Activated CD4-positive, alpha-beta T cell treated with anti-CD3 and anti-CD28 coated beads, Interleukin-2, Interleukin-6, amounts not matched to agents 100 ng/mL and 50 ng/mL, durations not matched to agents 16 hours and 8 hours (primary cell): Measurements from ENCODE around the gene SNX30.

Experiments used
- DNase-seq: peaks from one replicate; pipeline ENCODE4 v3.0.0-alpha.2; 2020

SNX30 gene

GRCh38 chr9:112785986-112786385, 35.4 kb downstream of the SNX30 start:
- DNase-seq: no peak

GRCh38 chr9:112786829-112787520, 36.4 kb downstream of the SNX30 start:
- DNase-seq: no peak

GRCh38 chr9:112787978-112788377, 37.4 kb downstream of the SNX30 start:
- no peak for DNase-seq

DNA sequence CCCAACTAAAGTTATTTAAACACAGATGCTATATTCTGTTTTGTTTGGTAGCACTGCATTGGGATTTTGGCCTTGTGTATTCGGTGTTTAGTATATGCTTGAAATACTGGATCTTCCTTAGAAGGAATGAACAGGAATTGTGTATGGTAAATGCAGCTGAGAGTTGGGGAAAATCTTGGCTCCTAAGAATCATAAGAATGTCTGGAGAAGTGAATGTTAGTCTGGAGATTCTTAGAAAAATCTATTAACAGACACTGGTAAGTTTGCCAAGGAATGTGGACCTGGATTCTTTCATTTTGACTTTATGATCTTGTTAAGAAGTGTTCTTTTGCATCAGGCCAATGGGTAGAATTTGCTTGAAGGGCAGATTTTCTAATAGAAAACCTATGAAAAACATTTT, 38.9 kb downstream of the SNX30 start:
- DNase-seq: no peak

DNA sequence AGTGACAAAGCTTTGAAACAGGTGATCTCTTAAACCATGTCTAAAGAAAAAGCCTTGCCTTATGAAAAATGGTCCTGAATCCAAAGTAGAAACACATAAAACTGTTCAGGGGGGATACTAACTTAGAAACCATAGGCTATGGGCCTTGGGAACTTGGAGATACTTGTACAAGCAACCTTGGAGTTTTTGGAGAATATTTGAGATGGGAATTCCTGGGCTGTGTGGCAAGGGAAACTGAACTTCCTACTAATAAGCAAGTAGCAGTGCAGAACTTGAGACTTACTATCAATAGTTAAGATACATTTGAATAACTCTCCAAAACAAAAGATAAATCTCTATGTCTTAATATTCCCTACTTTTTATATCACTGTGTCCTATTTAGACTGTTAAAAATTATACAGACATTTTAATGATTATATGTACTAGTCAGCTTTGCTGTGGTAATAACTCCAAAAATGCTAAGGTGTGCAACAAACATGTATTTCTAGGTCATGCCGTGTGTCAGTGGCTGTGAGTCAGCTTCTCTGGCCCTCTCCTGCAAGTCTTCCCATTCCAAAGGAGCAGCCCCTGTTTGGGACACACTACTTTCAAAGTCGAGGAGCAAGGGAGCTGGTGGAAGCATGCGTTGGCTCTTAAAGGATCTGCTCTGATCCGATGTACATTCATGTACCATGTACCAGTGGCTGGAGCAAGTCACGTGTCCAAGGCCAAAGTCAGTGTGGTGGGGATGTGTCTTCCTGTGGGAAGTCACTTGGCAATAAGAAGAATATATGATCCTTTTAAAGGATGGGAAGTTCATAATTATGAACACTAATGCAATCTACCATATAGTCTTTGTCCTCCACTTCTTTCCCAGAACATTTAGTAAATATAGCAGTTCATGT, 39.6 kb downstream of the SNX30 start:
- DNase-seq: no peak

GRCh38 chr9:112792670-112793069, 42.1 kb downstream of the SNX30 start:
- no peak for DNase-seq

DNA sequence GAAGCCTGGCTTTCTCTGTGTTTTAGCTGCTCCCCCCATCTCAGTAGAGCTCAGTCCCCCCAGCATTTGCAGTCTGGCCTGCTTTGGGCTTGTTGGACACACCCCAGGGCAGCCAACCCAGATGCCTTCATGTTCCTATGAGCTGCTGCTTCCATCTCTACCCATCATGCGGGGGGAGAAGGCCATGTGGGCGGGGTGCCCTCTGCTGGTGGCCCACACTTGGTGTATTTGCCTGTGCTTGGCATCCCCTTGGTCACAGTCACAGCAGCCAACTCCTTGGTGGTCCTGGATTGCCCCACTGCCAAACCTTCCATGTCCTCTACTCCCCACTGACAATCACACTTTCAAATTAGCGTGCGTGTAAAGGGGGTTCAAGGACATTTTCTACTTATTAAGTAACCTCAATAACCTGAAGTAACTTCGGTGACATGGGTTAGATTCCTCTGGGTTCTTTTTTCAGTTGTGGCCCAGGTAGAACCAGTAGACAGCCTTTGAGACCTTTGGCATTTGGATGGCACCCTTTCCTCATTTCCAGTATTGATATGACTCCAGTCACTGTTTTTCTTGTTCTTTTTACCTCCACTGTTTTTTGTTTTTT, 42.8 kb downstream of the SNX30 start:
- DNase-seq: peak; percentile 84

DNA sequence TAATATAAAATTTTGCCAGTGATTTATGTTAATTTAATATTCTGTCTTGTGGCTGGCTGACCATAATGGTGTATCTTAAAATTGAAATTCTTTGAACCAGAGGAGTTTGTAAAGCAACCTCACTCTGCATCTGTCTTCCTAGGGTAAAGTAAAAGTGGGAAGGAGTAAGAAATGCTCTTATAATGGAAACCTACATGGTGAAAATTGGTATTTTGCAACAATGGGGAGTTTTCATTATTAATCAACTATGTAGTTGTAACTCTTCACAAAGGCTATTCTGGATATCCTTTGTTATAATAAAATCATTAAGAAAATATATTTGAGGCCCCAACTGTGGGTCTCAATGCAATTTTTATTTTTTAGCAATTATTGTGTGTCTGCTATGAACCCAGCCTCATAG, 44.2 kb downstream of the SNX30 start:
- no peak for DNase-seq

DNA sequence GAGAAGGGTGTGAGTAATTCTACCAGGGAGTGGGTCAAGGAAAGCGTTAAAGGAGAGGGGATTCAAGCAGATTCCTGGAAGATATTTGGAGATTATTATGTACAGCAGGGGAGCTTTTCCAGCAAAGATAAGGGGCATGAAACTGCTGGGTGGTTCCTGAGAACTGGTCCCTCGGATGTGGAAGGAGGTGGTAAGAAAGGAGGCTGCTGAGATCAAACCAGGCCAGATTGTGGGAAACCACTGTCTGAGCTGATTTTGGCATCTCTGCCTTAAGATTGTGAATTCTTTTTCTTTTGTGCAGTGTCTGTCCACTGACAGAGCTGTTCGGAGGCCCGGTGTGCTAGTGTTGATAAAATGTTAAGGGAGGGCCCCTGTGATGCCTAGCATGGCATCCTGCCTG, 45.4 kb downstream of the SNX30 start:
- no peak for DNase-seq

DNA sequence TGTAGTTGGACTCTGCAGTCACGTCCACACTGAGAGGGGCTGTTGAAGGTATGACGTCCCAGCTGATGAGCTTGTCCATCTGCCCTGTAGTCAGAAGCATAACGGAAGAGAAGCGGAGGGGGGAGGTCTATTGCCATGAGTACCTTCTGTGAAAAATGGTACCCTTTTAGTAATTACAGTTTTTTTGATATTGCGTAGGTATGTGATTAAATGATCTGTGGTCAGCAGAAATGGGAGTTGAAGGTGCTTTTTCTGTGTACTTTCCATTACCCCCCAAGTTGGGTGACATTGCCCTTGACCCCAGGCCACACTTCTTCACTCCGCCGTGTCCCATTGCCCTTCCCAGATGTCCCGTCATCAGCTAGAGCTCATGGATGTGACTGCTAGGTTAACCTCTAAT, 45.9 kb downstream of the SNX30 start:
- no peak for DNase-seq

DNA sequence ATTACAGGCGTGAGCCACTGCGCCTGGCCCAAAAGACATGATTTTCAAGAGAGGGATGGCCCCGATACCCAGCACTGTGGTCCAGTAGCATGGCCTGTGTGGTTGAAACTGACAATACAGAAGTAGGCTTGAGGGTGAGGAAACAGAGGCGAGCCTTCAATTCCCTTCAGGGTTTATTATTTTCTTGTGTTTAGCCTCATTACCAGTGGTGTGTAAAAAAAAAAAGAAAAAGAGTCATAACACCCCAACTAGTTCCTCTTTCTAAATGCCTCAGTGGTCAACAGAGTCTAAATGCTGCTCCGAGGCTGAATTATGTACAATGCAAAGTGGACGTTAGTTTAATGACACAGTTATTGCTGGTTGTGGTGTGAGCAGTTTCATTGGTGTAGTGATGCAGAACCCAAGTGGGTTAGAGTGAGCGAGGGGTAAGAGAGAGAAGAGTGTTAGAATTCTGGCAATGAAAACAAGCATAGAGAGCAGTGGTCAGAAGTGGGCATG, 58.8 kb downstream of the SNX30 start:
- DNase-seq: no peak

DNA sequence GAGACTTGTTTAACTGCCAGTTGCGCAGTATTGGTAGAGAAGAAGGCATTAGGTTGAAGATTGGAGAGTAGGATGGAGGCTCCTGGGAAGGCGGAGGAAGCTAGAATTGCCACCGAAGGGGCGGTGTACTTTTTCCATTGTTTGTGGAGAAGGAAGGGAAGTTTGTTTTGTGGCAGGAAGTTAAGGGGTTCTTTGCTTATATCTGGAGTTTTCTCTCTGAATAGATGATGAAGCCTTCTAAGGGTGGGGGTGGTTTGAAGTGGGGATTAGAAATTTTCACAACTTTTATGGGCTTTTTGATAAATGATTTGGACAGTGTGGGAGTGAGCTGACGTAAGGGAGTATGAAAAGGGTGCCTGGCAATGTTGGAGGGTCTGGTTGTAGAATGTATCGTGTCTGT, 59.3 kb downstream of the SNX30 start:
- DNase-seq: no peak

DNA sequence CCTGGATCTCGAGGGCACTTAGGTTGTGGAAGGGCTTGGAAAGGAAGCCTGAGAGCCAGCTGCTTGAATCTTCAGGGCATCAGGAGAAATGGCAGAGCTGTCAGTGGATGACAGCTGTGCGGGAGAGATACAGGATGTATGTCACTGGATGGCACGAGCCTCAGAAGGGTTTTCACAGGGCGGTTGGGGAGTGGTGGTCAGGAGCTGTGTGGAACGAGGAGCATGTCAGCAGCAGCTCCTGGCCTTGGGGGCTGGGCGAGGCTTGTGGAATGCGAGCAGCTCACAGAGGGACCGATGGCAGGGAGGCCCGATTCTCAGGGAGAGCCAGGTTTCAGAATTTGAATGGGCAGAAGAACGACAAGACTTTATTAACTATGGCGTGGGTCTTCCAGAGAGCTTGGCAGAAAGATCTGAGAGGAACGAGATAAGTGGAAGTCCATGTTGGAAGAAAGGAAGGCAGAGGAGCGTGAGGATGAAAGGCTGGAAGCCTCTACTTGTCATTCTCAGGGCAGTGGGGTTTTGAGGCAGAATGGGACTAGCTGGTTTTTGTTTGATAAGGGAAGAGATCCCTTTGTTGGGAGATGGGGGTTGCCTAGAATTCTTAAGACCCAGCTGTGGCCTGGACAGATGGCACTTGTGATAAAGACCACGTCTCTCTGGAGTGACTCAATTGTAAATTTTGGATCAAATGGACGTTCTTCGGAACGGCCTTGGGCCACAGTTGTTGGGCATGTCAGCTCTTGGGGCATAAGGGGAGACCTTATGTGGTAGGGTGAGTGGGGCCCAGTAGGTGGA, 60.3 kb downstream of the SNX30 start:
- no peak for DNase-seq

GRCh38 chr9:112811518-112811917, 61.0 kb downstream of the SNX30 start:
- no peak for DNase-seq

GRCh38 chr9:112815868-112816267, 65.3 kb downstream of the SNX30 start:
- DNase-seq: no peak

DNA sequence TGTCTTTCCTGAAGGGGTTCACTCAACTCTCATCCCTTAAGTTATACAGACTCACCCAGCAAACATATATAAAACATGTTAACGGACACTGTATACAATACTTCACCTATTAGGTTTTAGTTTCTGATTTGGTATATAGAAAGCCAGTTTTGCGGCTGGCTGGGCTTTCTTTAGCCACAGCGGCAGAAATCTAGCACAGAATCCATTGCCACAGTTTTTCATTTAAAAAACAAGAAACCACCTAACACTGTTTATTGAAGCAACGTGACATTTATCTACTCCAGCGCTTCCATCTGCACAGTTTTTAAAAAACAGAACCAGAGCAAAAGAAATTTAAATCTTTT, 67.3 kb downstream of the SNX30 start:
- no peak for DNase-seq

DNA sequence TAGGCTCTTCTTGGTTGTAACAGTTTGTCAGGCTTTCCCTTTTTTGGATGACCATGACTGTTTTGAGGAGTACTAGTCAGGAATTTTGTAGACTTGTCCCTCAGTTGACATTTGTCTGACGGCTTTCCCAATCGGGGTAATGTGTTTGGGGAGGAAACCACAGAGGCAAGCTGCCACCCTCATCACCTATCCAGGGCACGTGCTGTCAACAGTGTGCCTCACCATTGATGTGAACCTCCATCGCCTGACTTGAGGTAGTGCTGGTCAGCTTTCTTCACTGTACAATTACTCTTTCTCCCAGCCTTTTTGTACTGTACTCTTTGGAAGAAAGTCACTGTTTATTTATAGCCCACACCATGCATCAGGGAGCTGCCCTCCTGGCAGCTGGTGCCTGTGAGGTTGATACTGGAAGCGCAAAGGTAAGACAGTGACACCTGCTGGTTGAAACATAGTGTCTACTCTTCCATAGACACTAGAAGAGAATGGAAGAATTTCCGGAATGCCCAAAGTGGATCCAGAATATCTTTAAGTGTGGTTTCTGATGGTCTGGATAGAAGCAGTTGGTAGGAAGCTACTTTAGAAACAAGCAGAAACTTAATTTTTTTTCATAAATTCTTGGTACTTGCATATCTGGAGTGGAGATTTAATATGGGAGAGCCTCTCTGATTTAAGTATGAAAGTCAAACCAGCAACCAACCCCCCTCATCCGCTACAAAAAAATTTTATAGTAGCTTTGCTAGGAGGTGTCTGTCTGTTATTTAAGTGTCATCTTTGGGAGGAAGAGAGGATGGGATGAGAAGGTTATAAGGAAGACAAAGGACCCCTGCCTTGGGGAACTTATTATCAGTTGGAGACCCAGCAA, 69.3 kb downstream of the SNX30 start:
- DNase-seq: peak; percentile 24

- no peak for DNase-seq
These were observed 70.3 kb downstream of the SNX30 start for GRCh38 chr9:112820881-112821280.

DNA sequence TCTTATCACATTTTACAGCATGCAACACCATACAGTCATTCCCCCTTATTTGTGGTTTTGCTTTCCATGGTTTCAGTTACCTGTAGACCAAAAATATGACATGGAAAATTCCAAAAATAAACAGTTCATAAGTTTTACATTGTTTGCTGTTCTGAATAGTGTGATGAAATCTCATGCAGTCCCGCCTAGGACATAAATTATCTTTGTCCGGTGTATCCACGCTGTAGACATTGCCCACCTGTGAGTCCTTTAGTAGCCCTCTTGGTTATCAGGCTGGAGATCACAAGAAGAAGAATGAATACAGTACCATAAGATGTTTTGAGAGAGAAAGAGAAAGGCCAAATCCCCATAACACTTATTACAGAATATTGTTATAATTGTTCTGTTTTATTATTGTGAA, 72.1 kb downstream of the SNX30 start:
- DNase-seq: no peak

DNA sequence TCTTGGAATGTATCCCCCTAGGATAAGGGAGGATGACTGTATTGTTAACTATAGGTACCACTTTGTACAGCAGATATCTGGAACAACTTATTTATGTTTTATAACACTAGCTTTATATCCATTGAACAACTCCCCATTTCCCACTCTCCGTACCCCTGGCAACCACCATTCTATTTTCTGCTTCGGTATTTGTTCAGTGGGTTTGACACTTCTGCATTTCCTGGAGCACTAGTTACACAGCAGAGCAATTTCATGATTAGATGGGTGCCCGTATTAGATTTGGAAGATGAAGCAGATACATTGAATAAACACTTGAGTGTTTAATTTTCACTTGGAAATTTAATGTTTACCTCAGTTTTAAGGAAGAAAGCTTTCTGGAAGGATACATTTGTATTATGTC, 72.7 kb downstream of the SNX30 start:
- DNase-seq: no peak

GRCh38 chr9:112831281-112831851, 80.8 kb downstream of the SNX30 start:
- DNase-seq: no peak

DNA sequence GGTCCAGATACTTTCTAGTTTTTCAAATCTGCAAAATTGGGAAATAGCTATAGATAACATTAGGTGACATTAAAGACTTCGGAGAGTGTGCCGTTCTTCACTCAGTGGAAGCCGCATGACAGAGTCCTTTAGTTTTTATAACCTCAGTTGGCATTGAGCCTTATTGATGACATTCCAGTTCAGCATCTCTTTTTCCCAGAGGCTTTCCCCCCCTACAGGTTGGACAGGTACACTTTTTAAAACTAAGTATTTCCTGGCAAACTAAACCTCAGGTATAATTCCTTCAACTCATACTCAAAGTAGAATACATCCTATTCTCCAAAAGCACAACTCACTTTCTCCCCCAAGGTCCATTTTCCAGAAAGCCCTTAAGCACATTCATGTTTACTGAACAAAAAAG, 81.4 kb downstream of the SNX30 start:
- DNase-seq: no peak
